HG02885 (cell line): Measurements from ENCODE around the gene FAM163B.
"Not testable (repeated sequence)": the region's sequence is repeated elsewhere in the genome, so short reads cannot be mapped to it uniquely, and the experiment has no call there.

ENCODE experiments used
- ATAC-seq: cut with Tn5 transposase; IDR thresholded peaks from one replicate; pipeline ENCODE4 v1.9.1; 2021; ENCODE audit warnings: mild to moderate bottlenecking; ENCODE audit not compliant: unreplicated experiment, poor library complexity

Gene FAM163B

GRCh38 chr9:133573791-133574515 lies 35.2 kb downstream of the FAM163B start:
- no peak for ATAC-seq

GRCh38 chr9:133572821-133573361 lies 36.3 kb downstream of the FAM163B start:
- ATAC-seq = no peak

GRCh38 chr9:133571896-133572595 lies 37.1 kb downstream of the FAM163B start:
- ATAC-seq = no peak

GRCh38 chr9:133571391-133571890 lies 37.7 kb downstream of the FAM163B start:
- no peak for ATAC-seq

- no peak for ATAC-seq
Observed at GRCh38 chr9:133570691-133571080, 38.5 kb downstream of the FAM163B start.

- ATAC-seq = no peak
Observed at GRCh38 chr9:133569891-133570690, 39.1 kb downstream of the FAM163B start.

GRCh38 chr9:133569121-133569785 lies 39.9 kb downstream of the FAM163B start:
- no peak for ATAC-seq

GRCh38 chr9:133568186-133568585 lies 41.0 kb downstream of the FAM163B start:
- ATAC-seq = no peak

GRCh38 chr9:133566817-133567216 lies 42.4 kb downstream of the FAM163B start:
- ATAC-seq = no peak

GRCh38 chr9:133566382-133566781 lies 42.8 kb downstream of the FAM163B start:
- no peak for ATAC-seq

GRCh38 chr9:133564451-133565116 lies 44.6 kb downstream of the FAM163B start:
- no peak for ATAC-seq

GRCh38 chr9:133563814-133564213 lies 45.4 kb downstream of the FAM163B start:
- ATAC-seq = not testable (repeated sequence)

- no peak for ATAC-seq
Observed at GRCh38 chr9:133563291-133563796, 45.8 kb downstream of the FAM163B start.

- ATAC-seq = no peak
Observed at GRCh38 chr9:133562611-133563290, 46.4 kb downstream of the FAM163B start.

- ATAC-seq = no peak
Observed at GRCh38 chr9:133561976-133562554, 47.1 kb downstream of the FAM163B start.

GRCh38 chr9:133560944-133561343 lies 48.2 kb downstream of the FAM163B start:
- no peak for ATAC-seq

- no peak for ATAC-seq
Observed at GRCh38 chr9:133560311-133560710, 48.9 kb downstream of the FAM163B start.
